WI38 (cell line): ENCODE measurements around the gene NELFB.

ENCODE experiments used
- H3K4me3 ChIP-seq: 2 replicates; pipeline ENCODE4 v1.5.1; 2011; ENCODE audit warnings: low read depth, mild to moderate bottlenecking, control low read depth, low read length
- TF ChIP-seq, protein P1 (sequence below): IDR thresholded peaks from 2 replicates; pipeline ENCODE4 v1.5.1; 2012; ENCODE audit warnings: low read depth, mild to moderate bottlenecking, control low read depth, low read length

NELFB gene

DNA sequence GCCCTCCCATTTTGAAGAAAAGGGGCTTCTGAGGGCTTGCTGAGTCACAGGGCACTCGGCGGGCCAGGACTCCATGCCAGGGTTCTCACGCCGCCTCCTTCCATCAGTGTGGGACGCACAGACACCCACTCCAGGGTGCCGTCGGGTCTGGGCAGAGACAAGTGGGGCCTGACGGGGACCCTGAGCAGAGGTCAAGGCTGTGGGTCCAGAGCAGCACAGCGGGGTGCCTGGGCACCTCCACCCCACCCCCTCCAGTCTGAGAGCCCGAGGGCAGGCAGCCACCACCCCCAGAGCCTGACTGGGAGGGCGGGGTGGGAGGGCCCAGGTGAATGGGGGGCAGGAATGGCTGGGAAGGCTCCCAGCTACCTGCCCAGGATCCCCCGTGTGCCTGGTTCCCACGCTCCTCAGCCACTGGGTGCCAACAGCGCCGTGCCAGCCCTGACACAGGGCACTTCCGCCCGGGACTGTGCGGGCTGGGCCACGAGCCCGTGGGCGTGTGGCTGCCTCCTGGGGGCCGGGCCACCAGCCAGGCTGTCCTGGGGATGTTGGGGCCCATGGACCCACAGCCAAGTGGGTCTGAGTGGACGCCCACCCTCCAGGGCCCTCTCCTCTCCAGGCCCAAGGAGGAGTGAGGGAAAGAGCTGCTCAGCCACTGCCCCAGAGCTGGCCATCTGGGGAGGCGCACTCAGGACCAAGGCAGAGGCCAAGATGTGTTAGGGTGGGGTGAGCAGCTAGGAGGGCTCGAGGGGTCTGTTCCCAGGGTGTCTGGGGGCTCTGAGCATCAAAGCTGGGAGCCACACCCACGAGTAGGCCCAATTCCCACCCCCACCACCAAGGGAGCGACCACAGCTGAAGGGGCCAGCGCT lies 57.1 kb downstream of the NELFB start:
- TF ChIP-seq, protein P1, sequence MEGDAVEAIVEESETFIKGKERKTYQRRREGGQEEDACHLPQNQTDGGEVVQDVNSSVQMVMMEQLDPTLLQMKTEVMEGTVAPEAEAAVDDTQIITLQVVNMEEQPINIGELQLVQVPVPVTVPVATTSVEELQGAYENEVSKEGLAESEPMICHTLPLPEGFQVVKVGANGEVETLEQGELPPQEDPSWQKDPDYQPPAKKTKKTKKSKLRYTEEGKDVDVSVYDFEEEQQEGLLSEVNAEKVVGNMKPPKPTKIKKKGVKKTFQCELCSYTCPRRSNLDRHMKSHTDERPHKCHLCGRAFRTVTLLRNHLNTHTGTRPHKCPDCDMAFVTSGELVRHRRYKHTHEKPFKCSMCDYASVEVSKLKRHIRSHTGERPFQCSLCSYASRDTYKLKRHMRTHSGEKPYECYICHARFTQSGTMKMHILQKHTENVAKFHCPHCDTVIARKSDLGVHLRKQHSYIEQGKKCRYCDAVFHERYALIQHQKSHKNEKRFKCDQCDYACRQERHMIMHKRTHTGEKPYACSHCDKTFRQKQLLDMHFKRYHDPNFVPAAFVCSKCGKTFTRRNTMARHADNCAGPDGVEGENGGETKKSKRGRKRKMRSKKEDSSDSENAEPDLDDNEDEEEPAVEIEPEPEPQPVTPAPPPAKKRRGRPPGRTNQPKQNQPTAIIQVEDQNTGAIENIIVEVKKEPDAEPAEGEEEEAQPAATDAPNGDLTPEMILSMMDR = no peak
- no peak overlapping the region for H3K4me3 ChIP-seq

- no peak overlapping the region for H3K4me3 ChIP-seq
- TF ChIP-seq, protein P1 = no peak
These were observed 57.8 kb downstream of the NELFB start for GRCh38 chr9:137312852-137313325.

GRCh38 chr9:137313326-137313936 lies 58.3 kb downstream of the NELFB start:
- H3K4me3 ChIP-seq = no peak overlapping the region
- TF ChIP-seq, protein P1 = no peak

DNA sequence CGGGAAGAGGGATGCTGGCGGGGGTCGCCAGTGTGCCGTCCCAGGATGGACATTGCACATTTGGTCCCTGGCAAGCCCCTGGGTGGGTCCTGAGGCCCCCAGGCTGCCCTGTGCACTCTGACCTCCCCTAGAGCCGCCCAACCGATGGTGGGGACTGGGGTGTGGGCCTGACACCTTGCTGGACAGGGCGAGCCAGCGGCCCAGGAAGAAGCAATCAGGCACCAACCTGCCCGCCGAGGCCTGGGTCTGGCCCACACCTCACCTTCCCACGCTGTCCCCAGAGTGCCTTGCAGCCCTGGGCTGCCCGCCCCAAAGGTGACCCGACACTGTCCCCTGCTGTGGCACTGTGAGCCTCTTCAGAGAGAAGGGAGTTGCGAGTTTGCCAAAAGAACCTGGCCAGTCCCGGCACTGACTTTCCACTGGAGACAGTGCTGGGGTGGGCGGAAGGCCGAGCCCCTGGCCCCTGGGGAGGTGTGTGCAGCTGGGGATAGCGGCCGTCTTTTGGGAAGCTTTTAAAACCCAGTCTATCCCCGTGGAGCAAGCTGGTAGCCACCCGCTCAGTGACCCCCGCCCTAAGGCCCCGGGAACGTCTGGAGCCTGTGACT lies 58.9 kb downstream of the NELFB start:
- TF ChIP-seq, protein P1 = no peak
- H3K4me3 ChIP-seq = no peak overlapping the region

GRCh38 chr9:137314561-137315560 lies 59.7 kb downstream of the NELFB start:
- H3K4me3 ChIP-seq = no peak overlapping the region

GRCh38 chr9:137315581-137316011 lies 60.5 kb downstream of the NELFB start:
- H3K4me3 ChIP-seq = no peak overlapping the region
- TF ChIP-seq, protein P1 = no peak

More at GRCh38 chr9:137314561-137315560, 59.7 kb downstream of the NELFB start:
- TF ChIP-seq, protein P1 = no peak
